ENCODE data around the gene TTN.
"Not testable (repeated sequence)": the region's sequence is repeated elsewhere in the genome, so short reads cannot be mapped to it uniquely, and the experiment has no call there.

Gene TTN

GRCh38 chr2:178525460-178525859 is 281.8 kb downstream of the TTN start:
- not testable (repeated sequence) for DNase-seq

DNA sequence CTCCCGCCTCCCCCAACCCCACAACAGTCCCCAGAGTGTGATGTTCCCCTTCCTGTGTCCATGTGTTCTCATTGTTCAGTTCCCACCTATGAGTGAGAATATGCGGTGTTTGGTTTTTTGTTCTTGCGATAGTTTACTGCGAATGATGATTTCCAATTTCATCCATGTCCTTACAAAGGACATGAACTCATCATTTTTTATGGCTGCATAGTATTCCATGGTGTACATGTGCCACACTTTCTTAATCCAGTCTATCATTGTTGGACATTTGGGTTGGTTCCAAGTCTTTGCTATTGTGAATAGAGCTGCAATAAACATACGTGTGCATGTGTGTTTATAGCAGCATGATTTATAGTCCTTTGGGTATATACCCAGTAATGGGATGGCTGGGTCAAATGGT is 282.2 kb downstream of the TTN start:
- DNase-seq, result not testable (repeated sequence)

- no peak for DNase-seq
Observed at GRCh38 chr2:178523596-178524134, 283.6 kb downstream of the TTN start.

DNA sequence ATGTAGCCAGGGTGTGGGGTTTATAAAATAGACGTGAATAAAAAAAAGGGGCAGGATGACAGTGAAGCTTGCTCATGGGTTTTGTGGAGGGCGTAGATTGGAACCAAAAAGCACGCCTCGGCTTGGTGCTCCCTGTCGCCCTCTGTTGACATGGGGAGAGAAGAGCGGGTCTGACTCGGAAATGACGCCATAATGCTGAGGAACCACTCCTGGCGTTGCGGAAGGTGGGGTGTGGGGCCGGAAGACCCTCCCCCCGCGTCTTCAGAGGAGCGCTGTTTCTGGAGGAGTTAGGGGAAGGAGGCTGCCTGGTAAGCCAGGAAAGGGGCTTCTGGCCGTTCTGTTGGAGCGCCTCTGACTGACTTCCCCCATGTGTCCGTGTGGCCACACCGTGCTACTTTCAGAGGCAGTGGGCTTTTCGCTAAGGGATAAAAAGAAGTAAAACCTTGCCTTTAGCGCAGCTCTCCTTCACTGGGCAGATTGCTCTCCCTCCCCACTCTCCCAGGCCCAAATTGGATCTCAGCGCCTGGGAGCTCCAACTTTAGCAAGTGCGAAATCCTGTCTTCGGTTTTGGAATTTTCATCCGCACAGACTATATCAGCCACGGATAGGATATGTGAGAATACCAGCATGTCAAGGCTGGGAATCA is 284.1 kb downstream of the TTN start:
- DNase-seq, result peak; percentile 19

GRCh38 chr2:178521304-178522150 is 285.7 kb downstream of the TTN start:
- no peak for DNase-seq

DNA sequence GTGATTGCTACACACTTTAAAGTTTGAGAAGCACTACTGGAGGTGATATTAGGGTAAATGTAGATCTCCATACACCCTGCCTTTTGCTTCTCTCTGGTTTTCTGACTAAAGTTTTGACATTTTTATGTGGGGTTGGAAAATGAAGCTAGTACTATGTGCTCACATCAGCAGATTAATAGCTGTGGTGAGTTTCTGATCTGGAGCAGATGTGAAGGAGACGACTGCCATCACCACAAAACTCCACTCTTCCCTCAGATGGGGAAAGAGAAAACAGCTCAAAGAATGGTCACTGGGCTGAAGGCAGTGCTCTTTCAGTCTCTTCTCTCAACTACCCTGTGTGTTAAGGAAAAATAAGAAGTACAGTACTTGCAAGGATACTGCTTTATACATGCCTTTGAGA is 289.7 kb downstream of the TTN start:
- DNase-seq, result no peak

- DNase-seq, result peak; percentile 95
Observed at GRCh38 chr2:178514664-178515063, 292.6 kb downstream of the TTN start.

- peak; percentile 22 for DNase-seq
Observed at GRCh38 chr2:178513876-178514275, 293.3 kb downstream of the TTN start.

DNA sequence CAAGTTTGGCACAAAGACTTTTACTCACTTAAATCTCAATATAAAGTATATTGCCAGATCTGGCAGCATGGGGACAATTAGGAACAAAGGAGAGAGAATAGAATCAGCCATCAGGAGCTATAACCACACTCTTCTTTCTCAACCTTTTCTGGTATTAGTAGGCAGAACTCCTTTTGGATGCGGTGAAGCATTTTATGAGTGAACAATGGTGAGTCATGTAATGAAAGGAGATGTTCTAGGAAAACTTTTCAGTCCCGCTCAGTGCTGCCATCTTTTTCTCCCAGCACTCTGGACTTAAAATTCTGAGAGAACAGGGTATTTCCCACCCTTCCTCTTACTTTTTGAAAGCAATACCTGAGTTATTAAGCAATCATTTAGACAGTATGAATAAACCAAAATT is 294.7 kb downstream of the TTN start:
- peak; percentile 14 for DNase-seq

DNA sequence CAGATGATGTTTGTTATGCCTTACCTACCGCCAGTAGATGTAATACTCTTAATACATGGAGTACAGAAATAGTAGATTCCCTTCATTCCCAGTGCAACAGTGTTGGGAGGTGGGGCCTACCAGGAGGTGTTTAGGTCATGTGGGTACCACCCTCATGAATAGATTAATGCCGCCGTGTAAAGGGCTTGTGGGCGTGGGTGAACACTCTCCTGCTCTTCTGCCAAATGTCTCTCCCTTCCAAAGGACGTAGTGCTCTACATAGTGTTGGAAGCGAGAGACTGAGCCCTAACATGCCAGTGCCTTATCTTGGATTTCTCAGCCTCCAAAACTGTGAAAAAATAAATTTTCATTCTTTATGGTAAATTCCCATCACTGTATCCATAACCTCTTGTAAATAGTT is 296.8 kb downstream of the TTN start:
- no peak for DNase-seq

DNA sequence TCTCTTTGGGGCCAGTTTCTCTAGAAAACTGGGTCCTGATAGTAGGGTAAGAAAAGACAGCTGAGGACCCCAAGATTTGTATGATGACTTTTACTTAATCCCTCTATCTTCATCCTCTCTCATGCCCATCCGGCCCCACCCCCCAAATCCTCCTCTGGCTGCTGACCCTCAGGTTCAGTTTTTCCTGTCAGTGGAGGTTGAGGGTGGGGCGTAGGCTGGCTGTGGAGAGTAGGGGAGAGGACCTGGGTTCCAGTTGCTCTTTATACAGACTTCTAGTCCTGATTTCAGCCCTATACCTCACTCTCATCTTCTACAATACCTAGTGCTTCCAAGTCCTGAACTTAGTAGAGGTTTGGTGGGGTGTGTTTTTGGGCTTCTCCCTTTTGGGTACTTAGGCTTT is 298.6 kb downstream of the TTN start:
- no peak for DNase-seq

GRCh38 chr2:178506949-178507348 is 300.3 kb downstream of the TTN start:
- DNase-seq, result no peak

DNA sequence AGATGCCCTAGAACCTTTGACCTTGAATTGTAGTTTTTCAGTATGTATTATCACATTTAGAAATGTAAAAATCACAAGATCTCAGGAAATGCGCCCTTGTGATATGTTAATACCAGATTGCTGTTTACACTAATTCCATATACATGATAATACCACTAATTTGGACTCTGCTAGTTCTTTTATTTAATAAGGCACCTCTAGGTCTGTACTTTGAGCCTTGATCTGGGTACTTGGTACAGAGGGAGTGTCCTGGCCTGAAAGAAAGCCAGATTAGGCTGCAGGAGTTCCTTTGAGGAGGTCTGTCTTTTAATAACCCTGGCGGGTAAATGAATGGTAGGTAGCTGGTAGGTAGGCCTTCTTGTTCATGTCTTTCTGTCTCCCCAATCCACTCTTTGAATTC is 300.7 kb downstream of the TTN start:
- no peak for DNase-seq

DNA sequence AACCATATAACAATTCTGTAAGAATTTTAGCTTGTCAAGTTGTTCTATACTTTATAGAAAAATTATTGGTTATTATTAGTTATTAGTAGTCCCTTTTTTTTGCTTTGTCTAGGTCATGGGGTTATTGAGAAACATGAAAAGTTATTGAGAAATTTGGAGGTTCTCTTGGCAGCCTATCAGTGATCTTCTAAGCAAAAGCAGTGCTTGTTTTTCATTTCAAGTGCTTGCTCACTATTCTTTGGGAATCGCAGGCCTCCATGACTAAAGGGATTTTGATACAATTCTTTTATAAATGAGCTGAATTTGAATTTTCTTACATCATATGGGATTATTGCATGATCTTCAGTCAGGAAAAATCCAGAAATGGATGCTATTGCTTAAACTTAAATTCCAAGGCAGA is 301.1 kb downstream of the TTN start:
- no peak for DNase-seq

DNA sequence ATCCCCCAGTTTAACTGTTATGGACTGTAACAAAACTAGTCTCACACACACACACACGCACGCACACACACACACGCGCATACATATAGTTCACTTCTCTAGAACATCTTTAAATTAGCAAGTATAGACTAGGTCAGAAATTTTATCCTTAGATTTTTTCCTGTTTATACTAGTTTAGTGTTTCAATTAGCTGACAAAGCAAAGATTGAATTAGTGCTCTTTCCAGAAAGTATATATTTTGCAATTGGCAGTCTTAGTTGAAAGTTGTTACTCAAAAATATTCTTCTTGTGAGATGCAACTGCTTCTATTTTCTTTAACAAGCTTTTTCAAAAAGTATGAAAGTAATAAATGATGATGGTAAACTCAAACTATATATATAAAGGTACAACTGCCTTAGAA is 304.5 kb downstream of the TTN start:
- DNase-seq, result no peak

DNA sequence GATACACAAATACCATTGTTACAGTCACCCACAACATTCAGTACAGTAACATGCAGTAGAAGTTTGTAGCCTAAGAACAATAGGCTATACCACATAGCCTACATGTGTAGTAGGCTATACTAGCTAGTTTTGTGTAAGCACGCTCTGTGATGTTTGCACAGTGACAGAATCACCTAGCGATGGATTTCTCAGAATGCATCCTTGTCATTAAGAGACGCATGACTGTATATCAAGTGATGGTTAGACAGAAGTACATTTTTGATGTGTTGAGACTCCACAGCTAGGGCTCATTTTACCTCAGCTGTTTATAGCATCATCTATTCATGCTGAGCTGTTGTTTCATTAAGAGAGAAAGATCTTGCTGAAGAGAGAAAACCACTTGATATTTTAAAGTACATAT is 307.6 kb downstream of the TTN start:
- no peak for DNase-seq

GRCh38 chr2:178498137-178498536 is 309.1 kb downstream of the TTN start:
- DNase-seq, result no peak

GRCh38 chr2:178496049-178496448 is 311.2 kb downstream of the TTN start:
- no peak for DNase-seq

GRCh38 chr2:178491612-178492011 is 315.6 kb downstream of the TTN start:
- DNase-seq, result no peak

DNA sequence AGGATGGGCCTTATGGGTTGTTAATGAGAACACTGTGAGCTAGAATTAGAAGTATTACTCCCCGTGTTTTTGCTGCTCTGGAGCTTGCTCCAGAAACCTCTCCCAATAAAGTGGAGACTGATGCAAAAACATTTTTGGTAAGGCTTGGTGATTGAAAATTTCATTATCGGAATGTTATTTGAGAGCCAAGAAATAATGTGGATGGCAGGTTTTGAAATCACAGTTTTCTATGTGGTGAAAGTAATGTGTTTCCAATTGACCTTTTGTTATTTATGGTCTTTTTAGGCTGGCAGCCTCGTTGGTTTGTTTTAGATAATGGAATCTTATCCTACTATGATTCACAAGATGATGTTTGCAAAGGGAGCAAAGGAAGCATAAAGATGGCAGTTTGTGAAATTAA is 321.9 kb downstream of the TTN start:
- DNase-seq, result no peak

DNA sequence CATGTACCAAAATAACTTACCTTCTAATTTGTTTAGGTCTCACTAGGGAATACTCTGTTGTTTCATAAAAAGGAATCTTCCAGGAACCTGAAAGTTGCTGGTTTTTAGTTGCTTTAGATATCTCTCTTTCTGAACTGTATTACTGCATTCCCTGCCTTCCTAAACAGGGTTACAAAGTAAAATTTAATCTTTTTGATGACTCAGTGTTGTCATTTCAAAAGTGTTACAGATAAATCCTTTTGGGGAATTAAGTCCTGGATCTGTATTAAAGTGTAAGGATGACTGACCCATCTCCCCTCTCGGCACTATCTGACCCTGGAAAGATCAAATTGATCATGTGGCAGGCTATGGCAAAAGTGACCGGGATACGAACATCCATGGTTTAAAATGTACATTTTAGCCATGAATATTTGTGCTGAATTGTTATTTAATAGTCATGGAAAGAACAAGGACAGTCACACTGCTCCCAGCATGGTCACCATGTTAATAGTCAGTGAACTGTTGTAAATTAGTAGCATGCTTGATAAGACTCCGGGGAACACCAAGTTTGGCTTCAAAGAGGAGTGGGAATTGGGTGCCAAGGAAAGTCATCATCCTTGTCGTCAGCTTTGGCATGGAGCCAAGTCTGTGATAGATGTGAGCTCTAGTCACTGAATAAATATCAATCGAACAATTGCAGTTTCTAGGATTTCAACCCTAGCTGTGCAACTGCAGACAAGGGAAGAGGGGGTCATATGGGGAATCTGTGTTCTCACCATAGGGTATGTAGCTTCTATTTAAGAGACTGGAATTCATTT is 322.8 kb downstream of the TTN start:
- DNase-seq, result peak; percentile 15

DNA sequence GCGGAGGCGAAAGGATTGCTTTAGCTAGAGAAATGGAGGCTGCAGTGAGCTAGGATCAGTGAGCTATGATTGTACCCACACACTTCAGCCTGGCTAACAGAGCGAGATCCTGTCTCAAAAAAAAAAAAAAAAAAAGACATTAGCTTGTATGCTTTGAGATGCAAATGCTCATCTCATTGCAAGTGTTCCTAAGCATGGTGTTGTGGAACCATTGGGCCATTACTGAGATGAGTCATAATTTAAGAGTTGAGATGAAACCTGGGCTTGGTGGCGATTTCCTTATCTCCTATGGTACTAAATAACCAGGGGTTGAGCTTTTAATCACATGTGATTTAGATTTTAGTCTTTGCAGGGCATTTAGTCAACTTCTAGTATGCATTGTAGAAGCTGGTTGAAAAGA is 324.8 kb downstream of the TTN start:
- DNase-seq, result no peak

Data from HCEC 1CT (cell line).